Effector memory CD4-positive, alpha-beta T cell (primary cell): ENCODE measurements around the gene ZCCHC17.
A peak's percentile ranks its signal among the peaks of the same experiment; 100 is the strongest.

ENCODE experiments used
- DNase-seq, 3 donors: peaks; one replicate each; pipeline ENCODE4 v3.0.0-alpha.2; 2020
- H3K27ac ChIP-seq: 2 replicates; pipeline ENCODE4 v1.7.0; 2013; ENCODE audit warnings: mild to moderate bottlenecking, low read length, moderate library complexity; ENCODE audit not compliant: insufficient read depth, poor library complexity, severe bottlenecking
- H3K27me3 ChIP-seq: replicated peaks from 2 replicates; pipeline ENCODE4 v1.7.0; 2013; ENCODE audit warnings: mild to moderate bottlenecking, low read length; ENCODE audit not compliant: insufficient read depth, control insufficient read depth, poor library complexity, severe bottlenecking
- H3K36me3 ChIP-seq: 2 replicates; pipeline ENCODE4 v1.7.0; 2013; ENCODE audit warnings: mild to moderate bottlenecking, low read length, moderate library complexity; ENCODE audit not compliant: control insufficient read depth, insufficient read depth
- H3K4me1 ChIP-seq: 2 replicates; pipeline ENCODE4 v1.7.0; 2013; ENCODE audit warnings: low read length, mild to moderate bottlenecking; ENCODE audit not compliant: control insufficient read depth, insufficient read depth, poor library complexity, severe bottlenecking
- H3K4me3 ChIP-seq: 2 replicates; pipeline ENCODE4 v1.7.0; 2013; ENCODE audit warnings: low read length, low read depth, mild to moderate bottlenecking; ENCODE audit not compliant: insufficient read depth, poor library complexity, severe bottlenecking
- H3K9me3 ChIP-seq: 2 replicates; pipeline ENCODE4 v1.7.0; 2013; ENCODE audit warnings: mild to moderate bottlenecking, low read length, moderate library complexity; ENCODE audit not compliant: control insufficient read depth

The ZCCHC17 gene

GRCh38 chr1:31364561-31365250 is 67.9 kb downstream of the ZCCHC17 start:
- H3K27ac ChIP-seq: no peak overlapping the region
- H3K9me3 ChIP-seq: no peaks in the 10 kb centered on the region
- no peak overlapping the region for H3K4me3 ChIP-seq
- DNase-seq: no peak
- H3K36me3 ChIP-seq: peaks cover 13% of the 10 kb centered on the region
- no peaks in the 10 kb centered on the region for H3K4me1 ChIP-seq
- H3K27me3 ChIP-seq: no peaks in the 10 kb centered on the region

GRCh38 chr1:31366796-31367195 is 70.0 kb downstream of the ZCCHC17 start:
- Histone ChIP-seq H3K4me3 (no peak overlapping the region), H3K4me1 (no peaks in the 10 kb centered on the region), H3K36me3 (peaks cover 13% of the 10 kb centered on the region), H3K27me3 (no peaks in the 10 kb centered on the region), H3K9me3 (no peaks in the 10 kb centered on the region), H3K27ac (no peak overlapping the region)
- DNase-seq: no peak

GRCh38 chr1:31368611-31369107 is 71.8 kb downstream of the ZCCHC17 start:
- peaks cover 8% of the 10 kb centered on the region for H3K4me1 ChIP-seq
- no peaks in the 10 kb centered on the region for H3K27me3 ChIP-seq
- peaks cover 13% of the 10 kb centered on the region for H3K36me3 ChIP-seq
- no peak overlapping the region for H3K4me3 ChIP-seq
- DNase-seq: no peak
- no peak overlapping the region for H3K27ac ChIP-seq
- H3K9me3 ChIP-seq: no peaks in the 10 kb centered on the region

GRCh38 chr1:31370021-31370420 is 73.2 kb downstream of the ZCCHC17 start:
- H3K9me3 ChIP-seq: no peaks in the 10 kb centered on the region
- no peak for DNase-seq
- no peak overlapping the region for H3K4me3 ChIP-seq
- no peak overlapping the region for H3K27ac ChIP-seq
- H3K27me3 ChIP-seq: no peaks in the 10 kb centered on the region
- peaks cover 2% of the 10 kb centered on the region for H3K36me3 ChIP-seq
- H3K4me1 ChIP-seq: peaks cover 11% of the 10 kb centered on the region

GRCh38 chr1:31370565-31370964 is 73.7 kb downstream of the ZCCHC17 start:
- H3K36me3 ChIP-seq: no peaks in the 10 kb centered on the region
- H3K9me3 ChIP-seq: no peaks in the 10 kb centered on the region
- no peak overlapping the region for H3K27ac ChIP-seq
- no peaks in the 10 kb centered on the region for H3K27me3 ChIP-seq
- peaks cover 11% of the 10 kb centered on the region for H3K4me1 ChIP-seq
- no peak for DNase-seq
- no peak overlapping the region for H3K4me3 ChIP-seq

GRCh38 chr1:31371121-31371959 is 74.5 kb downstream of the ZCCHC17 start:
- no peaks in the 10 kb centered on the region for H3K27me3 ChIP-seq
- H3K36me3 ChIP-seq: no peaks in the 10 kb centered on the region
- no peak overlapping the region for H3K4me3 ChIP-seq
- peaks cover 11% of the 10 kb centered on the region for H3K4me1 ChIP-seq
- DNase-seq: no peak
- H3K27ac ChIP-seq: no peak overlapping the region
- no peaks in the 10 kb centered on the region for H3K9me3 ChIP-seq

GRCh38 chr1:31372051-31372450 is 75.2 kb downstream of the ZCCHC17 start:
- Histone ChIP-seq H3K27me3 (no peaks in the 10 kb centered on the region), H3K4me1 (peaks cover 11% of the 10 kb centered on the region), H3K27ac (no peak overlapping the region), H3K36me3 (no peaks in the 10 kb centered on the region), H3K9me3 (no peaks in the 10 kb centered on the region), H3K4me3 (no peak overlapping the region)
- DNase-seq: no peak

GRCh38 chr1:31372751-31373055 is 75.9 kb downstream of the ZCCHC17 start:
- Histone ChIP-seq H3K27me3 (no peaks in the 10 kb centered on the region), H3K36me3 (no peaks in the 10 kb centered on the region), H3K4me3 (no peak overlapping the region), H3K4me1 (peaks cover 11% of the 10 kb centered on the region), H3K9me3 (no peaks in the 10 kb centered on the region), H3K27ac (no peak overlapping the region)
- DNase-seq: no peak

GRCh38 chr1:31373056-31373896 is 76.4 kb downstream of the ZCCHC17 start, which contains the start of gene FABP3:
Gene FABP3 (minus strand): TSS chr1:31373076. CDS start chr1:31373014, 62 bp downstream.
- peak within 1 kb of the TSS; percentile 39 for H3K4me3 ChIP-seq
- peaks cover 11% of the 10 kb centered on the region for H3K4me1 ChIP-seq
- H3K36me3 ChIP-seq: no peaks in the 10 kb centered on the region
- no peaks in the 10 kb centered on the region for H3K9me3 ChIP-seq
- no peaks in the 10 kb centered on the region for H3K27me3 ChIP-seq
- no peak for DNase-seq
- no peak within 1 kb of the TSS for H3K27ac ChIP-seq
